HPDE6-E6E7 (cell line): ENCODE results near the gene CHSY1.
"Not testable (repeated sequence)": the region's sequence is repeated elsewhere in the genome, so short reads cannot be mapped to it uniquely, and the experiment has no call there.

Source experiments
- DNase-seq: peaks from one replicate; pipeline ENCODE4 v3.0.0; 2011; ENCODE audit warnings: missing footprints; ENCODE audit errors: extremely low spot score

Gene CHSY1

GRCh38 chr15:101135532-101136166, 116.2 kb downstream of the CHSY1 start:
- no peak for DNase-seq

- DNase-seq = no peak
Observed at GRCh38 chr15:101134780-101135179, 117.1 kb downstream of the CHSY1 start.

- no peak for DNase-seq
Observed at GRCh38 chr15:101133751-101134261, 118.0 kb downstream of the CHSY1 start.

- DNase-seq = no peak
Observed at GRCh38 chr15:101133181-101133460, 118.7 kb downstream of the CHSY1 start.

GRCh38 chr15:101132390-101133180, 119.3 kb downstream of the CHSY1 start:
- DNase-seq = no peak

GRCh38 chr15:101131489-101132389, 120.1 kb downstream of the CHSY1 start:
- DNase-seq = no peak

- no peak for DNase-seq
Observed at GRCh38 chr15:101129851-101130380, 121.9 kb downstream of the CHSY1 start.

- DNase-seq = no peak
Observed at GRCh38 chr15:101128221-101129015, 123.4 kb downstream of the CHSY1 start.

- no peak for DNase-seq
Observed at GRCh38 chr15:101127506-101128076, 124.3 kb downstream of the CHSY1 start.

GRCh38 chr15:101126618-101127505, 125.0 kb downstream of the CHSY1 start:
- no peak for DNase-seq

- not testable (repeated sequence) for DNase-seq
Observed at GRCh38 chr15:101125881-101126428, 125.9 kb downstream of the CHSY1 start.
